HL-60 (cell line): ENCODE data around the gene SUFU.

Experiments used
- DNase-seq, 2 experiments: peaks; one replicate each; pipeline ENCODE4 v3.0.0-alpha.2; 2010 to 2020; ENCODE audit warnings: low read depth in 1 of 2, low spot score in 1 of 2
- H3K27ac ChIP-seq: fragments of 250-450 bp; sonication (Bioruptor Pico); replicated peaks from 2 replicates; pipeline ENCODE4 v1.5.1; 2020; ENCODE audit warnings: mild to moderate bottlenecking, moderate library complexity
- H3K27me3 ChIP-seq: fragments of 250-450 bp; sonication (Bioruptor Pico); 2 replicates; pipeline ENCODE4 v1.5.1; 2021; ENCODE audit warnings: mild to moderate bottlenecking, moderate library complexity; ENCODE audit not compliant: insufficient read depth, poor library complexity, severe bottlenecking
- H3K4me3 ChIP-seq: replicated peaks from 2 replicates; pipeline ENCODE4 v1.5.1; 2011; ENCODE audit warnings: mild to moderate bottlenecking, control low read depth, low read length; ENCODE audit not compliant: insufficient read depth
- GABPA ChIP-seq: IDR thresholded peaks from 2 replicates; pipeline ENCODE4 v1.6.1; 2012; ENCODE audit warnings: low read depth
- POLR2AphosphoS5 ChIP-seq: IDR thresholded peaks from 2 replicates; pipeline ENCODE4 v1.6.1; 2012; ENCODE audit warnings: low read depth
- REST ChIP-seq: IDR thresholded peaks from 2 replicates; pipeline ENCODE4 v1.6.1; 2012; ENCODE audit warnings: low read depth; ENCODE audit not compliant: insufficient replicate concordance
- SPI1 ChIP-seq: IDR thresholded peaks from 2 replicates; pipeline ENCODE4 v1.6.1; 2012; ENCODE audit warnings: low read depth, mild to moderate bottlenecking, borderline replicate concordance
- TF ChIP-seq, protein P1 (sequence below): IDR thresholded peaks from one replicate; pipeline ENCODE4 v1.5.1; 2011; ENCODE audit warnings: low read length, control low read depth, inconsistent platforms; ENCODE audit not compliant: insufficient read depth

Gene SUFU

DNA sequence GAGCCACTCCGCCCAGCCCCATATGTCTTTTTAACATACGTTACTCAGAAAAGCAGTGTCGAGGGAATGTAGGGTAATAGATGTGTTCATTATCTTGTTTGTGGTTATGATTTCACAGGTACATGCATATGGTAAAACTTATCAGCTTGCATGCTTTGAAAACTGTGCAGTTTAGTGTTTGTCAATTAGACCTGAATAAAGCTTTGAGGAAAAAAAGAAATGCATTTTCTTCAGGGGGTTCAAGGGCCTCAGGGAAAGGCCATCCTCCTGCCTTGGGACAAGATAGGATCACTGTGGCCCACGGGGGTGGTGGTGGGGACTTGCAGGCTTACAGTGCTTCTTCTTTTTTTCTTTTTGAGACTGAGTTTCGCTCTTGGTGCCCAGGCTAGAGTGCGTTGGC is 36.5 kb upstream of the SUFU start:
- no peaks in the 10 kb centered on the region for H3K27me3 ChIP-seq
- DNase-seq = no peak
- H3K27ac ChIP-seq = no peak overlapping the region
- no peak overlapping the region for H3K4me3 ChIP-seq
- TF ChIP-seq POLR2AphosphoS5 (no peak), REST (no peak), SPI1 (no peak), GABPA (no peak)
- TF ChIP-seq, protein P1, sequence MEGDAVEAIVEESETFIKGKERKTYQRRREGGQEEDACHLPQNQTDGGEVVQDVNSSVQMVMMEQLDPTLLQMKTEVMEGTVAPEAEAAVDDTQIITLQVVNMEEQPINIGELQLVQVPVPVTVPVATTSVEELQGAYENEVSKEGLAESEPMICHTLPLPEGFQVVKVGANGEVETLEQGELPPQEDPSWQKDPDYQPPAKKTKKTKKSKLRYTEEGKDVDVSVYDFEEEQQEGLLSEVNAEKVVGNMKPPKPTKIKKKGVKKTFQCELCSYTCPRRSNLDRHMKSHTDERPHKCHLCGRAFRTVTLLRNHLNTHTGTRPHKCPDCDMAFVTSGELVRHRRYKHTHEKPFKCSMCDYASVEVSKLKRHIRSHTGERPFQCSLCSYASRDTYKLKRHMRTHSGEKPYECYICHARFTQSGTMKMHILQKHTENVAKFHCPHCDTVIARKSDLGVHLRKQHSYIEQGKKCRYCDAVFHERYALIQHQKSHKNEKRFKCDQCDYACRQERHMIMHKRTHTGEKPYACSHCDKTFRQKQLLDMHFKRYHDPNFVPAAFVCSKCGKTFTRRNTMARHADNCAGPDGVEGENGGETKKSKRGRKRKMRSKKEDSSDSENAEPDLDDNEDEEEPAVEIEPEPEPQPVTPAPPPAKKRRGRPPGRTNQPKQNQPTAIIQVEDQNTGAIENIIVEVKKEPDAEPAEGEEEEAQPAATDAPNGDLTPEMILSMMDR = no peak

DNA sequence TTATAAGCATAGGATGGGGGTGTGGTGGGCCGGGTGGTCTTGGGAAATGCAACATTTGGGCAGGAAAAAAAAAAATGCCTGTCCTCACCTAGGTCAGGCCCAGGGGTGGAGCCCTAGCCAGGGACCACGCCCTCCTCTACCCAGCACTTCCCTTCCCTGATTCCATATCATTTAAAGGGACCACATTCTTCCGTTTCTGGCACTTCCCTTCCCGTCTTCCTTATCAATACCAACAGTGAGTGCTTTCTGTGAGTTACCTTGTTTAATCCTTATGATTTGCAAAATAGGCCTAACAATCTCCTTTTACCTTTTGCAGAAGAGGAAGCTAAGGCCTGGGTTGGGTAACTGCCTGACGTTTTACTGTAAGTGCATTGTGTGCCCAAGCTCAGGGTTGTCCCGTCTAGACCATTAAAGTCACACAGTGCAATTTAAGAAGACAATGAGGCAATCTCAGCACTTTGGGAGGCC is 35.8 kb upstream of the SUFU start:
- Histone ChIP-seq H3K27me3 (no peaks in the 10 kb centered on the region), H3K27ac (peak overlapping the region; percentile 51), H3K4me3 (no peak overlapping the region)
- TF ChIP-seq, protein P1 = no peak
- no peak for TF ChIP-seq POLR2AphosphoS5
- TF ChIP-seq REST = no peak
- TF ChIP-seq SPI1 = peak; percentile 81
- peak; percentile 88 to 92 for DNase-seq

- TF ChIP-seq, protein P1 = no peak
- no peak for TF ChIP-seq REST
- no peak for TF ChIP-seq SPI1
- TF ChIP-seq POLR2AphosphoS5 = no peak
- no peak for TF ChIP-seq GABPA
- Histone ChIP-seq H3K27me3 (no peaks in the 10 kb centered on the region), H3K4me3 (no peak overlapping the region), H3K27ac (peak overlapping the region; percentile 51)
- no peak for DNase-seq
Measured at GRCh38 chr10:102468683-102469082, 35.1 kb upstream of the SUFU start.
